Kidney glomerular epithelial cell (primary cell): ENCODE data around the gene ANO7.

Experiments
- DNase-seq: peaks from one replicate; lab custom pipeline; 2025; lab: John Stamatoyannopoulos, UW

The ANO7 gene

GRCh38 chr2:241228860-241229516 is 40.5 kb downstream of the ANO7 start:
- no peak for DNase-seq

GRCh38 chr2:241229563-241230401 is 41.3 kb downstream of the ANO7 start:
- DNase-seq, result no peak

DNA sequence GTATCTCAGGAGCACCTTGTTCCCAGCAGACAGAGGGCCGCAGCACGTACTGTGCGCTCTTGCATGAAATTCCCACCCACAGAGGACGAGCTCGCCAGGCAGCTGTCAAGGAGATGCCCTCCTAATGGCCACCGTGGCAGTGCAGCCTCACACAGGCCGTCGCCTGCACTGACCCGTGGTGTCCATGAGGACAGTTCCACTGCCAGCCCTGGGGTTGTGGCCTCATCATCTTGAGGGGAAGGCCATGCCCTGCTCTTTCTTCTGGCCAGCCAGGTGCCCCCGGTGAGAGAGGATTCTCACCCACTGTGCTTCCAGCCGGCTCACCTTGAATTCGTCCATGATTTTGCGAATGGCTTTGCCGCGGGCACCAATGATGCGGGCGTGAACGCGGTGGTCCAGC is 42.0 kb downstream of the ANO7 start:
- DNase-seq, result no peak

GRCh38 chr2:241232736-241233575 is 44.5 kb downstream of the ANO7 start:
- no peak for DNase-seq

- DNase-seq, result no peak
Observed at GRCh38 chr2:241234066-241234790, 45.8 kb downstream of the ANO7 start.

- DNase-seq, result no peak
Observed at GRCh38 chr2:241234962-241235740, 46.7 kb downstream of the ANO7 start.

DNA sequence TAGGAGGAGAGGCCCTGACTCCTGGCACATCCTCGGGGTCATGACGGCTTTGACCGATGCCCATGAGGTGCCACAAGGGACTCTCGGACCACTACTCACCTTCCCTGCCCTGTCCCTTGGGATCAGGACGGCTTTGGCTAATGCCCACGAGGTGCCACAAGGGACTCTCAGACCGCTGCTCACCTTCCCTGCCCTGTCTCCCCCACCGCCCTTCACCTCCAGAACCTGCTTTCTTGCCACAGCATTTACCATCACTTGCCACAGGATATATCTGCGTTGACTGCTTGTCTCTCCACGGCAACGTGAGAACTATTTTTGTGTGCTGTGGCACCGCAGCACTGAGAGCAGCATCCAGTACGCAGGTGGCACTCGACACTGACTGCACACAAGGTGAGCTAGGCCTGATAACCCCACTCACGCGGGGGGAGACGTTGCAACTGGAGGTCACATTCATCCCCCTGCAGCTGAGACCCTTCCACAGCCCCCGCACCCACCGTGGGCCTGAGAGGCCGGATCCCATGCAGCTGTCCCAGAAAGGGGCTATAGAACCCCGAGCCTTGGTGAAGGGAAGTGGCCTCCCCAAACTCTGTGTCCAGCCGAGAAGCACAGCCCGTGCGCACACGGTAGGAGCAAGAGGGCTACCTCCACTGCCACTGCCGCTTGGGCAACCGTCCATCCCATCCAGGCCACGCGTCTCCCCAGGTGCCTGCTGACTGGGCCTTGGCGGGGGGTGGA is 47.5 kb downstream of the ANO7 start:
- no peak for DNase-seq

- DNase-seq, result no peak
Observed at GRCh38 chr2:241237047-241237446, 48.6 kb downstream of the ANO7 start.

GRCh38 chr2:241237949-241238371 is 49.5 kb downstream of the ANO7 start:
- DNase-seq, result no peak

DNA sequence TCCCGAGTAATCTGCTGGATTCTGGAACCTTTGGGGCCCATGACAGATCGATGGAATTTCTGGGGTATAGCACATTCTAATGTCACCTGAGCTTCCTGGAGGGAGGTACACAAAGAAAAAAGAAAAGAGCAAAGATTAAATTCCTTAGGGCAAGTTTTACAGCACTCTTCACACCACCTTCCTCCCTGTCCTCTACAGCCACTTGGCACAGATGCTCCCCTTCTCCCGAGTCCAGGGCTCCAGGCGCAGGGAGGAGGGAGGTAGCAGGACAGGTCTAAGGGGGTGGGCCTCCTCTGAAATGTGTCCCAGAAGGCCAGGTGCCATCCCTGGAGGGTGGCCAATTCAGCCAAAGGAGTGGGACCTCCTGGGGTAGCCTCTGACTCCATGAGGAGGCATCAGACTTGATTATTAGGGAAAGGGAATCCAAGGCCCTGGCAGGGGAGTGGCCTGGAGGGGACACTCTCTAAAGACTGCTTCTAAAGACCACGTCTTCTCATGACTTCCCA is 50.3 kb downstream of the ANO7 start:
- DNase-seq, result no peak

GRCh38 chr2:241239552-241240202 is 51.2 kb downstream of the ANO7 start:
- no peak for DNase-seq

DNA sequence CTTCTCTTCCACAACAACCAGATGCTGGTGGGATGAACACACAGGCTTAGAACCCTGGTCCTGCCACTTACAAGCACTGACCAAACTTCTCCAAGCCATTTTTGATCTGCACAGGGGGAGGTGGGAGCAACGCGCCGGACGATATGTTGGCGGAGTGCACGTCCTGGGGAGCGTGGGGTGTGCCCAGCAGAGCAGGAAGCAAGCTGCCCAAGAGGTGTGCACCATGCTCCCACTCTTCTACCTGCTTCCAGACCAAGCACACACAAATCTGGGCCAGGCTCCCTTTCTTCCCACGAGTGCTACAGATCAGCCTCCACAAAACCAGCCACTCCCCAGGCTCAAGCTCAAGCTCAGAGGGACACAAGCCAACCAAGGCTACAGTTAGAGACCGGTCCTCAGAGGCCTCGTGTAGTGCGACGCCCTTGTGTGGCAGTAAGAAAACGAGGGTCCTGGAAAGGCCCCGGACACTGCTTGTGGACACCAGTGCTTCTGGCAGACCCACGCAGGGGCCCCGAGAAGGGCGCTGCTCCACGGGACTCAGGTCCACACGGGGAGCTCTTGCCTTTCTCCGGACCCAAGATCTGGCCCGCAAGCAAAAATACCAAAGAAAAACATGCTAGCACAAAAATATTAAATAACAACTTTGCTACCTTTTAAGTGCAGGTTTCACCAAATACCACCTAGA is 52.0 kb downstream of the ANO7 start:
- DNase-seq, result no peak

DNA sequence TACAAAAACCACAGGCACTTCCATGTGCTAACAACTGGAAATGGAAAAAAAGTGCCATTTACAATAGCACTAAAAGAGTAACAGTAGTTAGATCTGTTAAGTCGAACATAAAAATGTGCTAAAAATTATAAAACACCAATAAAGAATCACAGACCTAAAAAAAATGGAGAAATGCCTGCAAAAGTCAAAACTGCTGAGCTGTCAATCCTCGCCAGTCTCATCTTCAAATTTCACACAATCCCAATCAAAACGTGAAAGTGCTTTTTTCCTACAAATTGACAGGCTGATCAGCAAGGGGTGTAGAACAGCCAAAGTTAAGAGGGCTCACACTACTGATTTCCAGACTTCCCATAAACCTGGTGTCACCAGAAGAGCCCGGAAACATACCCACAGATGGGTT is 53.2 kb downstream of the ANO7 start:
- no peak for DNase-seq

GRCh38 chr2:241242306-241242705 is 53.8 kb downstream of the ANO7 start:
- no peak for DNase-seq

DNA sequence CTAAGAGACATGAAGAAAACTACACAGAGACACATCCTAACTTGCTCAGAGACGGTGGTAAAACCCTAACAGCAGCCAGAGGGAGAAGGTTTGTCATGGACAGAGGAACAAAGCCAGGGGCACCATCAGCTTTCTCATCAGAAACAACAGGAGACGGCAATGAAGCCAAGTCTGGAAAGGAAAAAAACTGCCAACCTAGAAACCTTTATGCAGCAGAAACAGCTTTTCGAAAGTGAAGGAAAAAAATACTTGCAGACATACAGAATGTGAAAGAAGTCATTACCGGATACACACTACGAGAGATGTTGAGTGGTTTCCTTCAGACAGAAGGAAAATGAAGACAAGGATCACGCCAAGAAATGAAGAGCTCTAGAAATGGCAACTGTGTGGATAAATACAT is 55.9 kb downstream of the ANO7 start:
- DNase-seq, result no peak

DNA sequence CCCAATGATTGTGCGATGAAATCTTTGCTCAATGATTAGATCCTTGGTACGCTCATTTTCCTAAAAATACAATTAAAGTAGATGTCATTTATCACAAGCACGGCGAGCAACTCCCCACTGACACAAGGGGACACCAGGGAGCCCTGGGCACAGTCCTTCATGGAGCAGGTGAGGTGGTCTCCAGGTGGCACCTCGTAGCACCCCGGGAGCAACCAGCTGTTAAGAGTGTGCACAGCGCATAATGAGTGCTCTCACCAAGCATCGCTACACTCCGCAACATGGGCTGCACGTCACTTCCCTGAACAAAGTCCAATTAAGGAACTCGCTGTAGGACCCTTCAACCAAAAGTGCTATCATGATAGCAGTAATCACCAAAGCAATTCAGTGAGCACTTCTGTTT is 59.8 kb downstream of the ANO7 start:
- DNase-seq, result no peak

DNA sequence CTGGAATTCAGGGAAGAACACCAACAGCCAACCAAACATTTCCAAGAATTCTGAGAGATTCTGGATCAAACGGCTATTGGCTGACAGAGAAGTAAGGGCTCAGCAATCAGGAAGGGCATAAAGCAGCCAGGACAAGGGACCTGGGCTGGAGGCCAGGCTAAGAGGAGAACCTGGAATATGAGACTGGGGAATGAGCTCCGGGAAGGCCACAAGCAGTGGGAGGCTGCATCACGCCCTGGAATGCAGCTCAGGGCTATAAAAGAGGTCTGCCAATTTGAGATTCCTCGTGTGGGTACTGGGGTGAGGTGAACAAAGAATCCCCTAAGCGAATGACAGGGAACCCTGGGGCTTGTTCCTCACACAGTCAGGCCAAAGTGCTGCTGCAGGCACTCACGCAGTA is 60.4 kb downstream of the ANO7 start:
- no peak for DNase-seq

GRCh38 chr2:241249654-241250053 is 61.2 kb downstream of the ANO7 start:
- DNase-seq, result no peak
